ENCODE results near the gene CD27.

- no peak for TF ChIP-seq EP300 (IDR thresholded peaks at IDR 0.05)
- TF ChIP-seq POLR2A (IDR thresholded peaks at IDR 0.05), result no peak
Measured at GRCh38 chr12:6464531-6464930, 19.8 kb downstream of the CD27 start.

Measured in tibial nerve (tissue), 3 donors.